Pulmonary artery endothelial cell (primary cell): ENCODE data around the gene RAB3A. TPM values are rescaled to one million over a fixed set of nuclear protein-coding genes. Genes with fewer than 3 reads are reported as not detected.
"Not testable (repeated sequence)": the region's sequence is repeated elsewhere in the genome, so short reads cannot be mapped to it uniquely, and the experiment has no call there.

ENCODE experiments used
- DNase-seq: peaks from one replicate; pipeline ENCODE4 v3.0.0-alpha.2; 2011; ENCODE audit warnings: low read depth, low spot score
- total RNA-seq: library from RNA; depleted of rRNA; stranded (reverse); fragments of >200 nt; gene quantifications from 2 replicates; pipeline ENCODE4 v1.2.3, GENCODE V29; 2014

The RAB3A gene
- total RNA-seq, 1 donor from 2014 or later: 0.99 TPM

DNA sequence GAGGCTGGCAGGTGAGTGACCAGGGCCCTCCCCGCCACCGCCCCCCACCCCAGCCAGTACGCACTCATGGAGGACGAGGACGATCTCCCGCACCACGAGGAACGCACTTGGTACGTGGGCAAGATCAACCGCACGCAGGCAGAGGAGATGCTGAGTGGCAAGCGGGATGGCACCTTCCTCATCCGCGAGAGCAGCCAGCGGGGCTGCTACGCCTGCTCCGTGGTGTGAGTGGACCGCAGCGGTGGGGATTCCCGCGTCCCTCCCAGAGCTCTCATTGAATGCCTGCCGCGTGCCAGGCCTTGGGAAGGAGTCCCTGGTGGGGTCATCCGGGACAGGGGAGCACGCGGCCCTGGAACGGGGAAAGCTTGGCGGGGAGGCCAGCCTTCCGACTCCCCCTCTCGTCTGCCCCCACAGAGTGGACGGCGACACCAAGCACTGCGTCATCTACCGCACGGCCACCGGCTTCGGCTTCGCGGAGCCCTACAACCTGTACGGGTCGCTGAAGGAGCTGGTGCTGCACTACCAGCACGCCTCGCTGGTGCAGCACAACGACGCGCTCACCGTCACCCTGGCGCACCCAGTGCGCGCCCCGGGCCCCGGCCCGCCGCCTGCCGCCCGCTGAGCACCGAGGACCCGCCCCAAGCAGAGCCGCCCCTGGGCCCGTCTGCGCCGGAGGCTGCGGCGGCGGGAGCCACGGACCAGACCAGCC, 35.0 kb downstream of the RAB3A start:
- no peak for DNase-seq

DNA sequence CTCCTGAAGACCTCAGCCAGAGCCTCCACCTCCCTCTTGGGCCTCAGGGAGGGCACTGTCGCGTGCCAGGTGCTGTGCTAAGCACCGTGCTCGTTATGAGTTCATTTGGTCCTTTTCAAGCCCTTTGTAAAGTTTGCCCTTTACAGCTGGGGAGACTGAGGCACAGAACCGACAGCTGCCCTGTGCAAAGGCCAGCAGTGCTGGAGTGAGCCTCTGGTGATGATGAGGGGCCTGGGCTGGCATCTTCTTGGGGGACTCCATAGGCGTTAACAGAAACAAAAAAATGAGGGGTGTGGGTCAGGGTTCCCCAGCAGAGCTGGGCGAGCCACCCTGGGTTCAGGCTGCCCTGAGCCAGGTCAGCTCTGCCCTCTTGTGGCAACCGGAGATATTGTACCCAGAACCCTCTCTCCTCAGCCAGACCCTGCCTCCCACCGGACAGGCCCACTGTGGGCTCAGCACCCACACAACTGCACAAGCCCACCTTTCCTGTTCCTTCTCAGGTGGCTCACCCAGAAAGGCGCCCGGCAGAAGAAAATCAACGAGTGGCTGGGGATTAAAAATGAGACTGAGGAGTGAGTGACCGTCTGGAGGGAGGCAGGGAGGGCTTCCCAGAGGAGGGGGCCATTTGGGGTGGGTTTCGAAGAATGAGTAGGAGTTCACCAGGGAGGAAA, 35.7 kb downstream of the RAB3A start:
- no peak for DNase-seq

DNA sequence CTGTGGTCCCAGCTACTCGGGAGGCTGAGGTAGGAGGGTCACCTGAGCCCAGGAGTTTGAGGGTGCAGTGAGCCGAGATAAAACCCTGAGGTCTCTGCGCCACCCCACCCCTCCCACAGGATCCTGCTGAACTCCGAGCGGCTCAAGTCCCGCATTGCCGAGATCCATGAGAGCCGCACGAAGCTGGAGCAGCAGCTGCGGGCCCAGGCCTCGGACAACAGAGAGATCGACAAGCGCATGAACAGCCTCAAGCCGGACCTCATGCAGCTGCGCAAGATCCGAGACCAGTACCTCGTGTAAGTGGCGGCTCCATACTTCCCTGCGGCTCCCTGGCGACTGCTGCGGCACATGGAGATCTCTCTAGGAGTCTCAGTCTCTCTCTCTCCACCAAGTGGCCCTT, 36.8 kb downstream of the RAB3A start:
- DNase-seq: no peak

DNA sequence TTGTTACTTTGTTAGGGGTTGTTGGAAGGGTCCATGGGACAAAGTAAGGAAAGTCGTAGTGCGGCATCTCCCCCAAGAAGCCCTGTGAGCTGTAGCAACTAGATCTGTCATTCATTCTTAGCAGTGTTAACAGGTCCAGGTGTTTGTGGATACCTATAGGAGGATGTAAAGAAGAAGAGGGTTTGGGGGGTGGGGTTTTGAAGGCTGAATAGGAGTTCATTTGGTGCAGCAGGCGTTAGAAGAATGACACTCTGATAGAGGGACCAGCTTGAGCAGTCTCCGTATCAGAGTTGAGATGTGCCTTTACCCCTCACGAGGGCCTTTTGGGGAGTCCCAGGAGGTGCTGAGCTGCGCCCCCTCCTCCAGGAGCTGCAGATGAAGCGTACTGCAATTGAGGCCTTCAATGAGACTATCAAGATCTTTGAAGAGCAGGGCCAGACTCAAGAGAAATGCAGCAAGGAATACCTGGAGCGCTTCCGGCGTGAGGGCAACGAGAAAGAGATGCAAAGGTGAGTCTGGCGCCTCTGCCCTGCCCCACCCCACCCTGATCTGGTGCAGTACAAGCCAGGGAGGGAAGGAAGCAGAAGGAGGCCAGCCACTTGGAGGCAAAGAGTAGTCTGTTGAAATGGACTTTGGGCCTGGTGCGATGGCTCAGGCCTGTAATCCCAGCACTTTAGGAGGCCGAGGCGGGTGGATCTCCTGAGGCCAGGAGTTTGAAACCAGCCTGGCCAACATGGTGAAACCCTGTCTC, 37.9 kb downstream of the RAB3A start:
- no peak for DNase-seq

DNA sequence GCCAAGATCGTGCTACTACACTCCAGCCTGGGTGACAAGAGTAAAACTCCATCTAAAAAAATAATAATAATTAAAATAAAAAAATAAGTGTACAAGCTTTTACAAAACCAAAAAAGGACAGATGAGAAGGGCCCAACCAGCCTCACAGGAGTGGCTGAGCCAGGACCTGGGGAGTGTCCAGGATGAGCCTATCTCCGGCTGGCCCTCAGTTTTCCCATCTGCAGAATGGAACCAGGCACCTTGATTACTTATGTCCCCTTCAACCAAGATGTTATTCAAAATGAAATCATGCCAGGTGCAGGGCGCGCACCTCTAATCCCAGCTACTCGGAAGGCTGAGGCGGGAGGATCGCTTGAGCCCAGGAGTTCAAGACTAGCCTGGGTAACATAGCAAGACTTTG, 39.8 kb downstream of the RAB3A start:
- DNase-seq: no peak

DNA sequence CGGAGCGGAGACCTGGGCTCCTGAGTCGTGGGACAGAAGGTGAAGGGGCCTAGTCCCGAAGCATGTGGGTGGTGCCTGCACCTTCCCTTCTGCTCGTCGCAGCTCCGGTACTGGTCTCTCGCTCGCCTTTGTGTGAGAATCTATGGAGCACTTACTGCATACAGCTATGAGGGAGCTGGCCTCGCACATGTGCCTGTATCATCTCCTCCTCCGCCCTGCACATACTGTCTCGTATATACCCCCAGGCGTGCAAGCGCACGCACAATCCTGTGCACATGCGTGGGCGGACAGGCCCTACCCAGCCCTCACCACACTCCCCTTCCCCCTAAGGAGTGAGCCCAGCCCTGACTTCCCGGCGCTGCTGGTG, 42.2 kb downstream of the RAB3A start:
- no peak for DNase-seq

DNA sequence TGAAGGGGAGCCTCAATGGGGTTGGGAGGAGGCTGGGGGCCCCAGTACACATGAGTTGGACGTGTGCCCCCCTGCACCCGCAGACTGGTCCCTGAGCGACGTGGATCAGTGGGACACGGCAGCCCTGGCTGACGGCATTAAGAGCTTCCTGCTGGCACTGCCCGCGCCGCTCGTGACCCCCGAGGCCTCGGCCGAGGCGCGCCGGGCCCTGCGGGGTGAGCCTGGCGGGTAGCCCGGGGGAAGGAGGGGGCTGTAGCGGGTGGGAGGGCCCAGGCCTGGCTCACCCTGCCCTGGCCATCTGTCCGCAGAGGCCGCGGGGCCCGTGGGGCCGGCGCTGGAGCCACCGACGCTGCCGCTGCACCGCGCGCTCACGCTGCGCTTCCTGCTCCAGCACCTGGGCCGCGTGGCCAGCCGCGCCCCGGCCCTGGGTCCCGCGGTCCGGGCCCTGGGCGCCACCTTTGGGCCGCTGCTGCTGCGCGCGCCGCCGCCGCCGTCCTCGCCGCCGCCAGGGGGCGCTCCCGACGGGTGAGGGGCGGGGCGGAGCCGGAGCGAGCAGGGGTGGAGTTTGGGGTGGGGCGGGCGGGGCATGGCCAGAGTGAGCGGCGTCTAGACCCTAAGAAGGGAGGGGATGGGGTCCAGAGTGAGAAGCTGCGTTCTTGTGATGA, 42.7 kb downstream of the RAB3A start:
- DNase-seq: no peak

DNA sequence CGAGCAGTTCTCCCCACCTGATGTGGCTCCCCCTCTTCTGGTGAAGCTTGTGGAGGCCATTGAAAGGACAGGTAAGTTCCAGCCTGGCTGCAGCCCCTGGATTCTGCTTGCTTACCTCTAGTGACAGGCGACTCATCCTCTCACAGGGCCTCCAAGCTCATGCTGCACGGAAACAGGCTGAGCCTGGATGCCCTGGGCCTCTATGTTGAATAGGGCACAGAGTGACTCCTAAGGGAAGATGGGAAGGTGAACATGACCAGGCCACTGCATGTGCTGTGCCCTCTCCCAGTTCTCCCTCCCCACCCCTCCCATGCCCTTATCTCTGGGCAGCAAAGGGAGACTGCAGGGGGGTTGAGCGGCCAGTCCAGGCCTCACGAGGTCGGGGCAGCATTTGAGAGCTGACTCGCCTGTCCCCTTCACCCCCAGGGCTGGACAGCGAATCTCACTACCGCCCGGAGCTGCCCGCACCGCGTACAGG, 43.3 kb downstream of the RAB3A start:
- DNase-seq: no peak

DNA sequence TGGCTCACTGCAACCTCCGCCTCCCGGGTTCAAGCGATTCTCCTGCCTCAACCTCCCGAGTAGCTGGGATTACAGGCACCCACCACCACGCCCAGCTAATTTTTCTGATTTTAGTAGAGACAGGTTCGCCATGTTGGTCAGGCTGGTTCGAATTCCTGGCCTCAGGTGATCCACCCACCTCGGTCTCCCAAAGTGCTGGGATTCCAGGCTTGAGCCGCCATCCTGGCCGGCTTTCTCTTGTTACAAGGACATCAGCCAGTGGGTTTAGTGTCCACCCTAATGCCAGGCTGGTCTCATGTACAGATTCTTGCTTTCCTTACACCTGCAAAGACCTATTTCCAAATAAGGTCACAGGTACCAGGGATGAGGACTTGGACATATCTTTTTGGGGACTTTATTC, 44.0 kb downstream of the RAB3A start:
- no peak for DNase-seq

DNA sequence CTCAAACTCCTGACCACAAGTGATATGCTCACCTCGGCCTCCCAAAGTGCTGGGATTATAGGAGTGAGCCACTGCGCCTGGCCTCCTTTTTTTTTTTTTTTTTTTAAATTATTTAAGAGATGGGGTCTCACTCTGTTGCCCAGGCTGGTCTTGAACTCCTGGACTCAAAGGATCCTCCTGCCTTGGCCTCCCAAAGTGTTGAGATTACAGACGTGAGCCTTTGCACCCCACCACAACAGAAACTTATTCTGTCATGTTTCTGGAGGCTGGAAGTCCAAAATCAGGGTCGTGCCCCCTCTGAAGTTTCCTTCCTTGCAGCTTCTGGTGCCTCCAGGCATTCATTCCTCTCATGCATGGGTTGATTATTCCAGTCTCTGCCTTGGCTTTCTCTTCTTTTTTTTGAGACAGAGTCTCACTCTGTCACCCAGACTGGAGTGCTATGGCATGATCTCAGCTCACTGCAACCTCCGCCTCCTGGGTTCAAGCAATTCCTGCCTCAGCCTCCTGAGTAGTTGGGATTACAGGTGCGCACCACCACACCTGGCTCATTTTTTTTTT, 44.7 kb downstream of the RAB3A start:
- DNase-seq: not testable (repeated sequence)

DNA sequence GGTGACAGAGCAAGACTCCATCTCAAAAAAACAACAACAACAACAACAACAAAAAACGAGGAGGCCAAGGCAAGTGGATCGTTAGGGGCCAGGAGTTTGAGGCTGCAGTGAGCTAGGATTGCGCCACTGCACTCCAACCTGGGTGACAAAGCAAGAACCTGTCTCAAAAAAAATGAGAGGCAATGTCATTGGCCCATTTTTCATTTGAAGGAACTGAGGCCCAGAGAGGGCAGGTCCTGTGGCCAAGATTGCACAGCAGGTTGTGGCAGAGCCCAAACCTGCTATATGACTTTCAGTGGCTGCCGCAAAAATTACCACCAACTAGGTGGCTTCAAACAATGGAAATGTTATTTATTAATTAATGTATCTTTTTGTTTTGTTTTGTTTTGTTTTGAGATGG, 45.4 kb downstream of the RAB3A start:
- no peak for DNase-seq

DNA sequence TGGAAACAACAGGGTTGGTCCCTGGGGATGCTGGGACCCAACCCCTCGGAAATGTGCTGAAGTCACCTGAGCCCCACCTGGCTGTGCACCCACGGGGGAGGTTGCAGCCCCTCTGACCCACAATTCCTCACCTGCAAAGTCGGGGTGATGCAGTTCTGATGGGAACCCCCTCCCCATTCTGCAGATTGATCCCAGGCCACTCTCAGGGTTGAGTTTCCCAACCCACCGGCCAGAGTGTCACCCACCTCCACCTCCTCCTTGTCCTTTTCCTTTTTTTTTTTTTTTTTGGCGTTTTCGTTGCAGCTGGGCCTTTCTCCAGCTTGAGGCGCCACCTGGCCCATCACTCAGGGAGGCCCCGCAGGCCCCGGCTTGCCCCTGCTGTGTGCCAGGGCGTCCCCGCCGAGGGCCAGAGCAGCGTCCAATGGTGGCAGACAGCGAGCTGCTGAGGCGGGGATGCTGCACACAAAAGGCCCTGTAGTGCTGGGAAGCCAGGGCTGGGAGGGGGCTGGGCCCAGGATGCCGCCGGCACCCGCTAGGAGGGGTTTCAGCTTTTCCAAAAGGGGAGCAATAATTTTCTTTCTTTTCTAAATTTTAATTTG, 46.3 kb downstream of the RAB3A start:
- no peak for DNase-seq

DNA sequence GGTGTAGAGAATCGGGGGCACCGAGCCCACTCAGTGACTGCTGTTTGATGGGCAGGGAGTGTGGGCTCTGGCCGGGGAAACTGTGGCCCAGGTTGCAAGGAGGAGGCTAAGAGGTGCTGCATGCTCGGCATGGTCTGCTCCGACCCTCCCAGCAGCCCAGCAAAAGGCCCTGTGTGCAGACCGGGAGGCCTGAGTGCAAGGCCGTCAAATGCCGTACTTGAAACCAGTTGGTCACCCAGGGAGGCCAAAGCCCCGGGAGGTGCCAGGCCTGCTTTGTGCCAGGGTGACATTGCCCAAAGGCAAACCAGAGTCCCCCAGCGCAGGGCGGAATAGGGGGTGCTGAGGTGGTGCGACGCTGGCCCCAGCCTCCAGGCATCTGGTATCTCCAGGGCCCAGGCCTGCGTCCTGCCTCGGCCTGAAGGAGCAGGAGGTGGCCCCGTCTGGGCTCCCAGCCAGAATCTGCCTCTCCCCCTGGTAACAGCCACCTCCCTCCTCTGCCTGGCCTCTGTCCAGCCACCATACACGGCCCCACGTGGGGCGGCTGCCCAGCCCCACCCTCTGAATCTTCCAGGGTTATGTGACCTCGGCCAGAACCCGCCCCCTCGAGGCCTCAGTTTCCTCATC, 46.9 kb downstream of the RAB3A start:
- DNase-seq: peak; percentile 61

DNA sequence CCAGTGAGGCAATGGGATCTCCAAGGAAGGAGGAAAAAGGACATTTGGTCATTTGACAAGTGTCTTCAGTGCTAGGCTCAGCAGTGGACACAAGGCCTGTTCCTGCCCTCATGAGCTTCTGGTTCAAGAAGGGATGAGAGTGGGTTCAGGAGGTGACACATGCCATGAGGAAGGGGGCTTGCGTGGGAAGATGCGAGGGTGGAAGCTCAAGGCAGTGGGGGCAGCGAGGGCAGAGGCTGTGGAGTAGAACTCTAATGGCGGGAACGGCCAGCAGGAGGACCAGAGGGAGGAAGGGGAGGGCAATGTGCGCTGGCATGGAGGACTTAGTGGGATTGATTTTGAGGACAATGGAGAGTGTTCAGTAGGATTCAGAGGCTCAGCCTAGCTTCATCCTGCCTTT, 47.6 kb downstream of the RAB3A start:
- no peak for DNase-seq

DNA sequence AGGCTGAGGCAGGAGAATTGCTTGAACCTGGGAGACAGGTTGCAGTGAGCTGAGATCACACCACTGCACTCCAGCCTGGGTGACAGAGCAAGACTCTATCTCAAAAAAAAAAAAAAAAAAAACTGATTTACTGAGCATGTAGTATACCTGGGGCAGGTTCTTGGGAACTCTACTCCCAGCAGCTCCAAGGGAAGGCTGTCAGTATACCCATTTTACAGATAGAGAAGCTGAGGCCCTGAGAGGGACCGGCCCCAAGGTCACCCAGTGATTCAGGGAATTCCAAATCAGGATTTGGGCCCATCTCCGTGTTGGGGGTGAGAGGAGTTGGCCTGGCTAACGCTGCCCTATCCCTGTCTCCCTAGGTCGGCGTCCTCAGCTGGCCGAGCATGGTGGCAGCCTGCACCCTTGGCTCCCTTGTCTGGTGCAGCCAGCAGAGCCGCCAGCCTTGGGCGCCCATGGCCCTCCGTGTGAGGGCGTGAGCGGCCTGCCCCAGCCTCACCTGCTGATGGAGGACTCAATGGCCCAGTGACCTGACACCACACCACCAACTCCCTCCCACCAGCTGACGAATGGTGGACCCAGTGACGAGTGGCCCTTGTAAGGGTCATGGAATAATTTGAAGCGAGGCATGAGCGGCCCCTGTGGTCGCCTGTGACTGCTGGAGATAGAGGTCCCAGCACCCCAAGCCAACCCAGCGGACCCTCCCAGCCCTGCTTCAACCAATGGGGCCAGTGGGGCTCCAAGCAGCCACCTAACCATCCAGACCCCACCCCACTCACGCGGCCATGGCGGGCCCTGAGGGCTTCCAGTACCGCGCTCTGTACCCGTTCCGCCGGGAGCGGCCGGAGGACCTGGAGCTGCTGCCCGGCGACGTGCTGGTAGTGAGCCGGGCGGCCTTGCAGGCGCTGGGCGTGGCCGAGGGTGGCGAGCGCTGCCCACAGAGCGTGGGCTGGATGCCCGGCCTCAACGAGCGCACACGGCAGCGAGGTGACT, 48.5 kb downstream of the RAB3A start:
- DNase-seq: no peak

DNA sequence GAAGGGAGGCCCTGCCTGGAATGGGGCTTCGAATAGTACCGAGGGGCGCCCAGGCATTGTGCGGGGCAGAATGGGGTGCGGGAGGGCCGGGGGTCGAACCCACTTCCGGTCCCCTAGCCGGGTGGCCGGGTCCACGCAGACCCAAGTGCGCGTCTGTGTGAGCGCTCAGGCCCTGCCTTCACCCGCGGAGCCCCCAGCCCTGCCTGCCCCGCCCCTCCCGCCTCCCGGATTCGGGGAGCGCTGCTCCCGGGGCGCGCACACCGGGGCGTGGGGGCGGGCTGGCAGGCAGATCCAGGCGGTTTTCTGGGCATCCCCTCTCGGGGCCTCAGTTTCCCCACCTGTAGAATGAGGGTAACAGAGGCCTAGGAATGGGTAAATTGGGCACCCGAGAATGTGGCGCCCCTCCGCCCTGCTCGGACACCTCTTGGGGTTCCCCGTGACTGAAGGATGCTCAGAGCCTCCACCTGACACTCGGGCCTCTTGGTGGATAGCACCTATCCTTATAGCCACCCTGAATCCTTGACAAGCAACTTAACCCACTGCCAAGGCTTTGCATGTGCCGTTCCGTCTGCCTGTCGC, 50.2 kb downstream of the RAB3A start:
- no peak for DNase-seq

DNA sequence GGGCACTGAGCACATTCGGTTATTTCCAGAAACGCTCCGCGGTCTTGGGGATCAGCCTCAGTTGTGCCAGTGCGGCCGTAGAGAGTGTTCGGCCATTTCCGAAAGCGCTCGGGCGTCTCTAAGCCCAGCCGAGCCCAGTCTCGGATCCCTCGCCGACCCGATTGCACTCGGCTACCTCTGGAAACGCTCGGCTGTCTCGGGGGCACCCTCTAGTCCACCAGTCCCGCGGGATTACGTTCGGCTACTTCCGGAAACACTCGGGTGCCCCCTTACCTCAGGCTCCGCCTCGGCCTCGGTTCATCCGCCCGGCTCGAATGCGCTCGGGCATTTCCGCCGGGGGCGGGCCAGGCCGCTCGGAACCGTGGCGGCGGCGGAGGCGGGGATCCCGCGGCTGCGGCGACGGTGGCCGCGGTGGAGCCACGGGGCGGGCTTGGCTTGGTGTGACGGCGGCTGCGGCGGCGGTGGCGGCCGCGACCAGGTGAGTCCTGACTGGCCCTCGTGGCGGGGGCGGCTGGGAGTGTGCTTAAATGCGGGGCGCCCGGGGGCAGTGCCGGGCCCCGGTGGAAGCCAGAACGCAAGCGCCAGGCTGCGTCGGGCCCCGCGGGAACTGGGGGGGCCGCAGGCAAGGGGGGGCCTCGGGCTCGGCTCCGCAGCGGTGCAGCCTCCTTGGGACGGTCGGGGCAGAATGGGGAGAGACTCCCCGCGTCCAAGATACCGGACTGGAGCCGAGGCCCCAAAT, 50.9 kb downstream of the RAB3A start, which contains the start of gene PIK3R2:
Gene PIK3R2, plus strand, starts transcription at position 347 of the 739 bp plus-strand sequence. CDS start 2,717 bp downstream, outside the sequence.
- DNase-seq: peak; percentile 93

DNA sequence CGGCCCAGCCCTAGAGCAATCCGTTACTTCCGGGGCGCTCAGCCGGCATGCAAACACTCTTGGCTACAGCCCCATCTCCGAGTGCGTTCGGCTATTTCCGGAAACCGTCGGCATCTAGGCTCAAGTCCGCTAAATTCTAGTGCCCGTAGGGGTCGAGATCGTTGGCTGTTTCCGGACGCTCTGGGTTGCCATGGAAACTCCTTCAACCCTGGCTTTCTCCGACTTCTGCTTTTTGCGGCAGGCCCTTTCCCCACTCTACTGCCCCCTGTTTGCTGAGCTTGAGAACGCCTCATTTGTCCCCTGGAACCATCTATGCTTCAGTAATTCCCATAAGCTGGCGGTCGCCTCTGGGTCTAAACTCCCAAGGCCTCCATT, 51.4 kb downstream of the RAB3A start:
- DNase-seq: peak; percentile 88
